HG03439 (cell line): Measurements from ENCODE around the gene FAM50B.

Experiments used
- ATAC-seq: cut with Tn5 transposase; IDR thresholded peaks from one replicate; pipeline ENCODE4 v1.9.1; 2021; ENCODE audit warnings: mild to moderate bottlenecking, moderate library complexity; ENCODE audit not compliant: unreplicated experiment

Gene FAM50B

GRCh38 chr6:3848925-3849605, at the start of gene FAM50B:
Gene FAM50B, plus strand, starts transcription at chr6:3849373. Its CDS starts 439 bp downstream, at chr6:3849812.
- ATAC-seq: peak; percentile 86

- ATAC-seq: no peak
Observed at GRCh38 chr6:3799719-3800118, 49.5 kb upstream of the FAM50B start.

GRCh38 chr6:3800850-3801591, 48.2 kb upstream of the FAM50B start:
- ATAC-seq: no peak

DNA sequence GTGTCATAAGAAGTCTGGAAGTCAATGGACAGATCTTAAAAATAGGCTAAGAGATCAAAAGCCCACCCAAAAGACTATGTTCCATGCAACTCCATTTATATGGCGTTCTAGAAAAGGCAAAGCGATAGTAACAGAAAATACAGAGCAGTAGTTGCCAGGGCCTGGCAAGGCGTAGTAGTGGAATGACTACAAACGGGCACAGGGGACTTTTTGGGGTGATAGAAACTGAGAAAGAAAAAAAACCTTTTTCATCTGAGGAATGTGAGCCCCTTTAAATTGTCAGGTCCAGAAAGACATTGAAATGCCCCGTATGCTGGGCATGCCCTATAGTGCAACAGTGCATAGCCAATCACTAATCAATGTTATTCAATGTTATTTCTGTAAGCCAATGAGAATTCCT, 47.2 kb upstream of the FAM50B start:
- no peak for ATAC-seq

DNA sequence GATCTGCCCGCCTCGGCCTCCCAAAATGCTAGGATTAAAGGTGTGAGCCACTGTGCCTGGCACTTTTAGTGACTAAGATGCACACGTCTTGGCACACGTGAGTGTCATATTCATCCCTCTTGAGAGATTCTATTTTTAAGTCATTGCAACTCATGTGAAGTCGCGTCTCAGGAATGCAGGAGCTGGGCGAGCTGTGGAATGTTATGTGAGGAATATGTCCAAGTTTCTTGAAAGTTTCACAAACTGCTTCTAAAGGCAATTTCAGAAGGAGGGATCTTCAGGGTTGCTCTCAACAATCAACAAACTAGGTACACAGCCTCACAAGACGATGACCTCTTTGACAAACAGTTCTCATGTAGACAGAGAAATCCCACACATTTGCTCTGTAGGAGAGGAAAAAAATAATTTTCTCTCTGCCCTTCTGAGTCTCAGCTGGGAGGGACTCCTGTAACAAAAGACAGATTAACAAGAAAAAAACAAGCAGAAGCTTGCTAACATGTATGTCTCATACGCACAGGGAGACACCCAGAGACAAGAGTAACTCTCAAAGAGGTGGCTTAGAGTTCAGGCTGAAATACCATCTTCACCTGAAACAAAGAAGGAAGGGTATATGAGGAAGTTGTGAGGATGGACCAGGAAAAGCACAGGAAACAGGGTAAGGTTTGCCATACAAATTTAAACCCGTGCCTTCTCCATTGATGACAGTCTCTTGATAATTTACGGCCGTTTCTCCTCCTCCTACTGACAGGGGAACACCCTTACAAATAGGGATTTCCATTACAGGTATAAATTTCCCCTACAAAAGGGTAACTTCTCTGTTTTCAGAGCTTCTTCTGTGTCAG, 45.3 kb upstream of the FAM50B start:
- peak; percentile 43 for ATAC-seq

DNA sequence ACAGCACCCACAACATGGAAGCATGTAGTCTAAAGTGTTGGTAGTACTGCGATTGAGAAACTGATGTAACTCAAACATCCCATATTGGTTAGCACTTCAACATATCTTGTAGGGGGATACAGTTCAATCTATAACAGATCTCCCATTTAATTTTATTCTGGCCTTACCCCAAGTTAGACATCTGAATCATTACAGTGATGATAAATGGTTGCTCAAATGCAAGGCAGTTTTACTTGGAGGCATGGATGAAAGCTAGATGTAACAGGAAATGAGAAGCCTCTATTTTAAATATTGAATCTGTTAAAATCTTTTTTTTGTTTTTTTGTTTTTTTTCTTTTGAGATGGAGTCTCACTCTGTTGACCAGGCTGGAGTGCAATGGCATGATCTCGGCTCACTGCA, 44.2 kb upstream of the FAM50B start:
- no peak for ATAC-seq

GRCh38 chr6:3805448-3806123, 43.6 kb upstream of the FAM50B start:
- no peak for ATAC-seq

GRCh38 chr6:3806169-3806922, 42.8 kb upstream of the FAM50B start:
- no peak for ATAC-seq

GRCh38 chr6:3808199-3808598, 41.0 kb upstream of the FAM50B start:
- ATAC-seq: no peak

GRCh38 chr6:3808759-3809514, 40.2 kb upstream of the FAM50B start:
- ATAC-seq: no peak

- no peak for ATAC-seq
Observed at GRCh38 chr6:3809515-3809891, 39.7 kb upstream of the FAM50B start.

GRCh38 chr6:3809982-3810381, 39.2 kb upstream of the FAM50B start:
- no peak for ATAC-seq

DNA sequence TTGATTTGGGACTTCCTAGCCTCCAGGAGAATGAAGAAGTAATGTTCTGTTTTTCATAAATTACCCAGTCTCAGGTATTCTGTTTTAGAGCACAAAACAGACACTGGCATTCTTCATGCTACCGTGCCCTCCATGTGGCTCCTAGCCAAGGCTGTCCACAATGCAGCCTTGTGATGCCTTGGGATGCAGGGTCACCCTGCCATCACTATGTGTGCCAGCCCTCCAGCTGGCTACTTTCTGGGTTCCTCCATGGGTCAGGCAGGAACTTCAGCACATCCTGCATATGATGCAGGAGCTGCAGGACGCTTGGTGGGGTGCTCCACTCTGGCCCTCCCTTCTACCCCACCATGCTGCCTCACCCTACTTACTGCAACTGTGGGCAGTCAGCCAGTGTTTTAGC, 38.0 kb upstream of the FAM50B start:
- ATAC-seq: no peak

- no peak for ATAC-seq
Observed at GRCh38 chr6:3812596-3812995, 36.6 kb upstream of the FAM50B start.

- peak; percentile 57 for ATAC-seq
Observed at GRCh38 chr6:3813150-3813780, 35.9 kb upstream of the FAM50B start.

DNA sequence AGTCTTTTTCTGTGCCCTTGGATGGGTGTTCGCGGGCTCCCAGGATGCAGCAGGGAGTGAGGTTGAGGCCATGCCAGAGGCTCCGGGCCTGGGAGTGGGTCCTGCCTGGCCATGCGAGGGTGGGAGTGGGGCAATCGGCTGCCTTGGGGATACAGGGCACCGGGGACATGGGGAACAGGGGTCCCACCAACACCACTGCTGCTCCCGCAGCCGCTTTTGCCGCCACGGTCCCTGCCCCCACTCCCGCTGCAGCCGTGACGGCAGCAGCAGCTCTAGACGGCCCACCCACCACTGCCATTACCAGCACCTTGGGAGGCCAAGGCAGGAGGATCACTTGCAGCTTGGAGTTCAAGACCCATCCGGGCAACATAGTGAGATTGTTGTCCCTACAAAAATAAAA, 35.3 kb upstream of the FAM50B start:
- no peak for ATAC-seq

DNA sequence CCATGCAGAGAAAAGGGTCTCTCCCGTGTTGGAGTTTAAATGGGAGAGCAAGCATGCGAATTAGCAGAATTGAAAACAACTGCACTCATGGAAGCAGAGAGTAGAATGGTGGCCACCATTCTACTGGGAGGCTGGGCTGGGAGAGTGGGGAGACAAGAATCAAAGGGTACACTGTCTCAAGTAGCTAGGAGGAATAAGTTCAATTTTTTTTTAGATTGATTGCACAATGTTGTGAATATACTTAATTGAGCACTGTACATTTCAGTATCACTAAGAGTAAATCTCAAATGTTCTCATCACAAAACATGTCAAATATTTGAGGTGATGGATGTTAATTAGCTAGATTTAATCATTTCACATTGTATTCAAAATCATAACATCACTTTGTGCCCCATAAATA, 34.6 kb upstream of the FAM50B start:
- ATAC-seq: no peak

DNA sequence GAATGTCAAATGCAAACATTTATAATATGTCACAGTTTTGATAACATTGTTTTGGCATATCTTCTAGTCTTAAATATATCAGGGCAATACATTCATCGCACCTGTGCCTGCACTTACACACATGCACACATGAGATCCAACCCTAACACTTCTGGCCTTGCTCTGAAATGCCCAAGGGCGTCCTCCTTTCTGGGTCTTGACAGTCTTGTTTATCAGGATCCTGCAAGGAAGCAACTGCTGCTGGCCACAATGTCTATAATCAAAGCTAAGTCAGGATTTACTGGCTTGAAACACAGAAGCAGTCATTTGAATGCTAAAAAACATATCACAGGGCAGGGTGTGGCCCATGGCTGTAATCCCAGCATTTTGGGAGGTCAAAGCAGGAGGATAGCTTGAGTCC, 32.9 kb upstream of the FAM50B start:
- ATAC-seq: no peak
